GM18508 (cell line): ENCODE results near the gene RNFT2.
"Not testable (repeated sequence)": the region's sequence is repeated elsewhere in the genome, so short reads cannot be mapped to it uniquely, and the experiment has no call there.

ENCODE experiments used
- ATAC-seq: cut with Tn5 transposase; IDR thresholded peaks from one replicate; pipeline ENCODE4 v1.9.1; 2021; ENCODE audit warnings: moderate number of reproducible peaks; ENCODE audit not compliant: insufficient read depth, unreplicated experiment

The RNFT2 gene

DNA sequence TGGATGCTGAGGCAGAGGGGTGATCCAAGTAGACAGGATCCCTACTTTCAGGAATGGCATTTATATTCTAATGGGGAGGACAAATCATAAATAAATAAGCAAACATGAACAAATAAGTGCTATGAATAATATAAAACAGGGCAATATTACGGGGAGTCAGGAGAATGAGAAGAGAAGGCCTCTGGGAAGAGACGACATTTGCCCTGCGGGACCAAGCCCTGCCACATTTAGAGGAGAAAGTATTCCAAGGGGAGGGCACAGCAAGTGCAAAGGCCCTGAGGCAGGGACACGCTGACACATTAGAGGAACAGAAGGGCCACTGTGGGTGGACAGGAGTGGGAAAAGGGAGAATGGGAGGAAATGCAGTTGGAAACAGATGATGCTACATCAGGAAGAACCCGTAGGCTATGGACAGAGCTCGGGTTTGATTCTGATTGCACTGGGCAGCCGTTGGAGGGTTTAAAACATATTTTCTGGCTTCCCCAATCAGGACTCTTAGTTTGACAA is 1.3 kb downstream of the RNFT2 start:
- ATAC-seq = no peak

DNA sequence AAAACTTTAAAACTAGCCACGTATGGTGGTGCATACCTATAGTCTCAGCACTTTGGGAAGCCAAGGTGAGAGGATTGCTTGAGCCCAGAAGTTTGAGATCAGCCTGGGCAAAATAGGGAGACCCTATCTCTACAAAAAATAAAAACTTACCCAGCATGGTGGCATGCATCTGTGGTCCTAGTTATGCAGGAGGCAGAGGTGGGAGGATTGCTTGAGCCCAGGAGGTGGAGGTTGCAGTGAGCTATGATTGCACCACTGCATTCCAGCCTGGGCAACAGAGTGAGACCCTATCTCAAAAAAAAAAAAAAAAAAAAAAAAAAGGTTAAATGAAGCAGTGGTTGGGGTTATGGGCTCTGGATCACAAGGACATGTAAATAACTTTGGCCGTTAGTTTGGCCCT is 4.7 kb downstream of the RNFT2 start:
- ATAC-seq = not testable (repeated sequence)

DNA sequence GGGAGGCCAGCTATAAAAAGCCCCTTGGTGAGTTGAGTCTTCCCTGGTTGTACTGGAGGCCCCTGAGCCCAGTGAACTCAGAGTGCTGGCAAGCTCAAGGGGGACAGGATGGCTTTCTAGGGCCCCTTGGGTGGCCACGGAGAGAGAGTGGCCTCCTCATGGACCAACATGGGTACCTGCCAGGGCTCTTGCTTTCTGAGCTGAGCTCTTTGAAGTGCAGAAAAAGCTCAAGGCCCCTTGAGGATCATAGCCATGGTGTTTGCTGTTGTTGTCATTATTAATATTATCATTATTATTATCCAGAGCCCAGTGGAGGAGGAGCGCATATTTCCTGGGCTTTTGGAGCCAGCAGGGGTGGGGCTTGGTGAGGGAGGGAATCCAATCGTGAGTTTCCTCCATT is 6.7 kb downstream of the RNFT2 start:
- ATAC-seq = no peak

DNA sequence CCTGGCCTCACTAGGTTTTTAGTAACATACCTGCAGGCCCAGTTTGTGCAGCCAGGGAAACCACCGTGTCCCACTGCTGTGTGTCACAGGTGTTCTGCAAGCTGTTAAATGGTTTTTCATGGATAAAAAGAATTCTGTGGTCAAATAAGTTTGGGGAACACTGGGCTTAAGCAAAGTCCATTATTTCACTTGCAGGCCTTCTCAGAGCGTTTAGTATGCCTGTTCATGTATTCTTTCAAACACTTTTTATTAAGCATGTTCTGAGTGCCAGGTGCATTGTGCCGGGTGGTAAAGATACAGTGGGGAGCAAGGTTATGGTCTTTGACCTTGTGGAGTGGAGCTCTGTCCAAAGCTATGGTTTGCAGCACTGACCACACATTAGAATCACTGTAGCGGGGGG is 7.4 kb downstream of the RNFT2 start:
- ATAC-seq = no peak

DNA sequence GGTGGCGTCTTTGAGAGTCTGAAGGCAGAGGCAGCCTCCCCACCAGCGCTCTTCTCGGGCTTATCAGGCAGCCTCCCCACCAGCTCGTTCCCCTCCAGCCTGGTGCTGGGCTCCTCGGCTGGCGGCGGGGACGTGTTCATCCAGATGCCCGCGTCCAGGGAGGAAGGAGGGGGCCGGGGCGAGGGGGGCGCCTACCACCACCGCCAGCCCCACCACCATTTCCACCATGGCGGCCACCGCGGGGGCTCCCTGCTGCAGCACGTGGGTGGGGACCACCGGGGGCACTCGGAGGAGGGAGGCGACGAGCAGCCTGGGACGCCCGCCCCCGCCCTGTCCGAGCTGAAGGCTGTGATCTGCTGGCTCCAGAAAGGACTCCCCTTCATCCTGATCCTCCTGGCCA is 11.8 kb downstream of the RNFT2 start:
- ATAC-seq = no peak

DNA sequence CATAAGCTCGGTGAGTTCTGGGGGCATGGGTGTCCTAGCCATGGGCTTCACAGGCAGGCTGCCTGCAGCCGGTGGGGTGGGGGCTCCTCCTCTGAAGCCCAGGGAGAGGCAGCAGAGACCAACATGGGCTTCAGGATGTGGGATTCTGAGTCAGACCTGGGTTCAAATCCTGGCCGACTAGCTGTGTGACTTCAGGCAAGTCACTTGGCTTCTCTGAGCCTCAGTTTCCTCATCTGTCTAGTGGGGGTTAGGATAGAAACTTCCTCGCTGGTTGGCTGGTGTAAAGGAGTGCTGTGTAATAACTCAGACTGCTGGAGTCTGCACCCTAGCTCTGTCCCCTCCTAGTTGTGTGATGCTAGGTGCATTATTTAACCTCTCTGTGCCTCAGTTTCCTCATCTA is 12.2 kb downstream of the RNFT2 start:
- ATAC-seq = no peak

DNA sequence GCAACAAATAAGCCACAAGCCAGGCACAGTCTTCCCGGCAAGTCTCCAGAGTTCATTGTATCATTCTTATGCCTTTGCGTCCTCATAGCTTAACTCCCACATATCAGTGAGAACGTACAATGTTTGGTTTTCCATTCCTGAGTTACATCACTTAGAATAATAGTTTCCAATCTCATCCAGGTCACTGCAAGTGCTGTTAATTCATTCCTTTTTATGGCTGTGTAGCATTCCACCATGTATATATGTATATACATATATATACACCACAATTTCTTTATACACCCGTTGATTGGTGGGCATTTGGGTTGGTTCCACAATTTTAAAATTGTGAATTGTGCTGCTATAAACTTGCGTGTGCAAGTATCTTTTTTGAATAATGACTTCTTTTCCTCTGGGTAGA is 16.0 kb downstream of the RNFT2 start:
- ATAC-seq = not testable (repeated sequence)

DNA sequence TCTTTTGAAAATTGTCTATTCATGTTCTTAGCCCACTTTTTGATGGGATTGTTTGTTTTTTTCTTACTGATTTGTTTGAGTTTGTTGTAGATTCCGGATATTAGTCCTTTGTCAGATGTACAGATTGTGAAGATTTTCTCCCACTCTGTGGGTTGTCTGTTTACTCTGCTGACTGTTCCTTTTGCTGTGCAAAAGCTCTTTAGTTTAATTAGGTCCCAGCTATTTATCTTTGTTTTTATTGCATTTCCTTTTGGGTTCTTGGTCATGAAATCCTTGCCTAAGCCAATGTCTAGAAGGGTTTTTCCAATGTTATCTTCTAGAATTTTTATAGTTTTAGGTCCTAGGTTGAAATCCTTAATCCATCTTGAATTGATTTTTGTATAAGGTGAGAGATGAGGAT is 16.7 kb downstream of the RNFT2 start:
- not testable (repeated sequence) for ATAC-seq

DNA sequence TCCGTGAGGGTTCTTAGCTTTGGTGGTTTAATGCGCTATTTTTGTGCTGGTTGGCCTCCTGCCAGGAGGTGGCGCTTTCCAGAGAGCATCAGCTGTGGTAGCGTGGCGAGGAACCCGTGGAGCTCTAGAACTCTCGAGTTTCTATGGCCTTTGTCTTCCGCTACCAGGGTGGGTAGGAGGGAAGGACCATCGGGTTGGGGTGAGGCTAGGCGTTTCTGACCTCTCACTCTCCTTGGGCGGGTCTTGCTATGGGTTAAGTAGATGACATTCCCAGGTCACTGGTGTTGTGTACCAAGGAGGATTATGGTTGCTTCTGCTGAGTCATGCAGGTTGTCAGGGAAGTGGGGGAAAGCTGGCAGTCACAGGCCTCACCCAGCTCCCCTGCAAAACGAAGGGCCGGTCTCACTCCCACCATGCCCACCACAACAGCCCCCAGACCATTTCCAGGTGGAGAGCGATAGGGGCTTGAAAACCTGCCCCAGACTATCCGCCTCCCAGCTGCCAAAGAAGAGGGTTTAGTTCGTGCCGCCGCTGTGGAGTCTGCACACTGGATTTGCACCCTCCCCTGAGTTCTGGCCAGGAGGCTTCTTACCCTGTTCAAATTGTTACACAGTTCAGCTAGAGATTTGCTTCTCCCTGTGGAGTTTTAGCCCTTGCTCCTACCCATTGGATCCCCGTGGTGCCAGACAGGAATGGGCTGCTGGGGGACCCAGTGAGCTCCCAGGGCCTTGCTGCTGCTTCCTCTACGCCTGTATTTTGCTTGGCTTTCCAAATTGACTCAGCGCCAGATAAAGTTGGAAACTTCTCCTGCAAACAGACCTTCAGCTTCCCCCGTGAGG is 21.9 kb downstream of the RNFT2 start:
- ATAC-seq = no peak

DNA sequence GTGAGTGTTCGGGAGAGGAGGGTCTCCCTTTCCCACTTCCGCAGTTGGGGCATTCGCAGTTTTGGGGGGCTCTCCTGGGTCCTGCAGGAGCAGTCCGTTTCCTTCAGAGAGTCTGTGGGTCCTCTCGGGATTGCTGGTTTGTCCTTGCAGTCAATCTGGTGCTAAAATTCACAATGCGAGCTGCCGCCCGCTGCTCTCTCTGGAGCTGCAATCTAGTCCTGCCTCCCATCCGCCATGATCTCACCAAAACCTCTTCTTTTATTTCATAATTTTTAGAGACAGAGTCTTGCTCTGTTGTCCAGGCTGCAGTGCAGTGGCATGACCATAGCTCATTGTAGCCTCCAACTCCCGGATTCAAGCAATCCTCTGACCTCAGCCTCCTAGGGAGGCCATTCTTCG is 22.5 kb downstream of the RNFT2 start:
- ATAC-seq = no peak

DNA sequence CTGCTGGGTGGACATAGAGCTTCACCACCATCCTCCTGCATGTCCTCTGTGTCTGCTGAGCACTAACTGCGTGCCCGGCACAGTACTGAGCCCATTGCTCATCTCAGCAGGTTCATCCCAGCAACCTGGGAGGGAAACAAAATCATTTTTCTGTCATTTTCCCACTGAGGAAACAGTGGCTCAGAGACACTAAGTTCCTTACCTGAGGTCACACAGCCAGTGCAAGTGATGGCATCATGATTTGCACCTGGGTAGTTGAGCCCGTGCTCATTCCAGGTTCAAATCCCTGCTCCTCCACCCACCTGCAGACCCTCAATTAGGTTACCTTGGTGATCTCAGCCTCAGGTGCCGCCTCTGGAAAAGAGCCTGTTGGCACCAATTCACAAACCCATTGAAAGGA is 23.4 kb downstream of the RNFT2 start:
- no peak for ATAC-seq

DNA sequence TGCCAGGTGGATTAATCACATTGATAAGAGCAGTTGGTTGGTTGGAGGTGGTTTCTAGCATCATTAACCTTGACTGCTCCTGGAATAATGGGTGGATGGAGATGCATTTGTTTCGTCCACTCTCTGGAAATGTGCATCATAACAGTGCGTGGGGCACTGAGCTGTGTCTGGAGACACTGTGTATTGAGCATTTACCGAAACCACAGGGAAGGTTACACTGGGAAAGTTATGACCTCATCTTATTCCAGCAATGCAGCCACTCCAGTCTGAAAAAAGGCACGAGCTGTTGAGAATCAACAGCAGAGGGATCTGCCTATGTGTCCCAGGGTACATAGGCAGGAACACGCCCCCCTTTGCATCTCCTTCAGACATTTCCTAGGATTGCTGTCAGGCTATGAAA is 27.2 kb downstream of the RNFT2 start:
- ATAC-seq = no peak

DNA sequence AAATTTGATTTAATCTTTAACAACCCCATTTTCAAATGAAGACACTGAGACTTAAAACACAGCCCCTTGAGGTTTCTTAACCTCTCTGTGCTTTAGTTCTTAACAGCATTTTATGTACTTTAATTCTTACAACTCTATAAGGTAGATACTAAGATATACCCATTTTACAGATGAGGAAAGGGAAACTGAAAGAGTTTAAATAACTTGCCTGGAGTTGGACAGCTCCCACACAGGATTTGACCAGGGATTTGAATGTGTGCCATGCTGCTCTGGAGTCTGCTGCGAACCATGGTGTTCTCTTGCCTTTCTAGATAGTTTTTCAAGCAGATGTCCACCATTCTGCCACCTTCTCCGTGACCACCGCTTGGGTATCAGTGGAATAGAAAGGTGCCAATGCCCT is 28.2 kb downstream of the RNFT2 start:
- ATAC-seq = no peak

DNA sequence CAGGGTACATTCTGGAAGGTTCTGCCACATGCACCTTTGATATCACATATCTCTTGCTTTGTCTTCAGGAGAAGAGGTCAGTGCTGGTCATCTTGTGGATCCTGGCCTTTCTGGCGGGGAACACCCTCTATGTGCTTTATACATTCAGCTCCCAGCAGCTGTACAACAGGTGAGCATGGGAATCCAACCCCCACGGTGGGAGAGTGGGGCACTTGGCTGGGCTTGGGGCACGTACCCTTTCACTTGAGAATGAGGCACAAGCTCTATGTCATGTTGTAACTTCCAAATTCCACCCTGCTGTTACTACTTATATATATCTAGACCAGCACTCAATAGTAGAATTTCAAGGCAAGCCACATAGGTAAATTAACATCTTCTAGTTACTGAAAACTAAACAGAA is 28.6 kb downstream of the RNFT2 start:
- ATAC-seq = no peak

DNA sequence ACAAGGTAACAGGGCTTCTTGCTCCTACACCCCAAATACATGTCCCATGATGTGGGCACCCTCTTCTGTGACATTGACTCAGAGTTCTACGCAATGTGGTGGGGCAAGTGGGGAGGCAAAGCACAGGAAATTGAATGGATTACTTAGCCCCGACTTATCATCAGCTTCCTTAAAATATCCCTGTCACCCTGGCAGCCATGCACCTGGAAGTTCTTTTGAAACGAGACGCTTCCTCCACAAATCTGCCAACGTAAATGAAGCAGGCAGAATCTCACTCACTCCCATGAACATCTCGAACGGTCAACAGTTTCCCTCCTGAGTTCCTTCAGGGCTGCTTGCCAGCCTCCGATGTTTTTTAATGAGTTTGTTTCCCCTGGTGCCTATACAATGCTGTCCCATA is 33.5 kb downstream of the RNFT2 start:
- no peak for ATAC-seq

DNA sequence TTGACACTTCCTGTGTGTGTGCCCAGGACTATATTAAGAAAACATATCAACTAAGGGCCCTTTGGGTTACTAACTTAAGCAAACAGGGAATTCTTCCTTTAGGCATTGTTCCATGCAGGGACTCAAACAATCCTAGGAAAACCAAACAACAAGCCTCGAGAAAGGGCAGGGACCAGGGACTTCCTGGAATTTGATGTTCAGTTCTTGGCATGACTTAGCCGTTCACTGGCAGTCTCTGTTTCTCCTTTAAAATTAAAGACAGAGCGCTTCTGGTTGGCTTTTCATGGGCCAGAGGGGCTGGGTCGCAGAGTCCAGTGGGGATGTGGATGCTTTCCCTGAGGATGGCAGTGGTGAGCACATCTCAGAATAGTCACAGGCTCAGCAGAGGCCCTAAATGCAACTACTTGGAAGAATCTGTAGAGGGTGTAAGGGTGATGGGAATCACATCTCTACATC is 35.2 kb downstream of the RNFT2 start:
- ATAC-seq = no peak

DNA sequence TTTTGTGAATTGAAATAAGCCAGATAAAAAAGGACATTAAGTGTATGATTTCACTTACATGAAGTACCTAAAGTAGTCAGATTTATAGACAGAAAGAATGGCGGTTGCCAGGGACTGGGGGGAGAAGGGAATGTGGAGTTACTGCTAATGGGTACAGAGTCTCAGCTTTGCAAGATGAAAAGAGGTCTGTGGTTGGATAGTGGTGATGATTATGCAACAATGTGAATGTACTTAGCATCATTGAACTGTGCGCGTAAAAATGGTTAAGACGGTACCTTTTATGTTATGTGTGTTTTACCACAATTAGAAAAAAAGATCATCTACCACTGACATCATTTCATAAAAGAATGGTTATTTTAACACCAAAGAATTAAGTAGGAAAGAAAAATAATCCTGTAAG is 35.9 kb downstream of the RNFT2 start:
- ATAC-seq = no peak

DNA sequence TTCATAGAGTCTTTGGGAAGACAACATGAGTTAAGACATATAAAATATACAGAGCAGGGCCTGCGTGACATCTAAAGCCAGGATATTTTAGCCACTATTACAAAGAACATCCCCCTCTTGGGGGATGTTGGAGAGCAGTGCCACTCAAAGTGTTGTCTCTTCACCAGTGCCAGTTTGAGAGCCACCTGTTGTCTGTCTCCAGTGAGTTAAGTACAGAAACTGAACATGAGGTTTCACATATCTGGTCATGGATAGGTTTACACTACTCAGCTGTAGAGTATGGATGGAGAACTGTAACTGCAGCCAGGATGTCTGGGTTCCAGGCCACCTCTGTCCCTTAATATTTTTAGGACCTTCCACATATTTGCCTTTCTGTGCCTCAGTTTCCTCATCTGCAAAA is 39.1 kb downstream of the RNFT2 start:
- ATAC-seq = no peak

DNA sequence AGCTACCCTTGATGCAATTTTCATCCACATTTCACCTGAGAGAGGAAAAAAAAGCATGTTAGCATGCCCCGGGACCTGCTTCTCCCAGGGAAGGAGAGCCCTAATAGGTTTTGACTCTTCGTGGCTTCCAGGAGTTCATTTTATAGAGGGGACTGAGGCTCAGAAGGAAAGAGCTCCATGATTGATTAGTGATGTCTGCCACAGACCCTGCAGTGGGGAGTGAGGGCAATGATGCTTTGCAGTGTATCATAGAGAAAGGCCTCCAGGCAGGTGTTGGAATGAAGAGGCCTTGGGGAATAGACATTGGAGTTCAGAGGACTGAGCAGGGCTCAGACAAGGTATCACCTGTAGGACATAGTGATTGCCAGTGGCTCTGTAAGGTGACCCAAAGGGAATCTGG is 41.5 kb downstream of the RNFT2 start:
- no peak for ATAC-seq

DNA sequence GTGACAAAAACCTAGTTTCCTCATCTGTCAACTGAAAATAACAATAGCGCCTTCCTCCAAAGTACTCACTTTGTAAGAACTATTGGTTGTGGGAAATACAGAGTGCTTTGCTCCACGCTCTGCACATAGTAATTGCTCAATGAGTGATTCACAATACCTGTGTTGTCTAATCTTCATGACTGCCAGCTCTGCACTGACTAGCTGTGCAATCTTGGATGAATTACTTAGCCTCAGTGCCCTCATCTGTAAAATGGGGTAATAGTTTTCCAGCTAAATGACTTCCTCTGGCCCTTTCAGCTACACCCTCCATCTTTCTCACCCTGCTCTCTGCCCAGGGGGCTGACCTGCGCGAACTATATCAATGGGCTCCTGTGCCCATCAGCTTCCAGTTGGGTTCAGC is 42.8 kb downstream of the RNFT2 start:
- ATAC-seq = no peak

DNA sequence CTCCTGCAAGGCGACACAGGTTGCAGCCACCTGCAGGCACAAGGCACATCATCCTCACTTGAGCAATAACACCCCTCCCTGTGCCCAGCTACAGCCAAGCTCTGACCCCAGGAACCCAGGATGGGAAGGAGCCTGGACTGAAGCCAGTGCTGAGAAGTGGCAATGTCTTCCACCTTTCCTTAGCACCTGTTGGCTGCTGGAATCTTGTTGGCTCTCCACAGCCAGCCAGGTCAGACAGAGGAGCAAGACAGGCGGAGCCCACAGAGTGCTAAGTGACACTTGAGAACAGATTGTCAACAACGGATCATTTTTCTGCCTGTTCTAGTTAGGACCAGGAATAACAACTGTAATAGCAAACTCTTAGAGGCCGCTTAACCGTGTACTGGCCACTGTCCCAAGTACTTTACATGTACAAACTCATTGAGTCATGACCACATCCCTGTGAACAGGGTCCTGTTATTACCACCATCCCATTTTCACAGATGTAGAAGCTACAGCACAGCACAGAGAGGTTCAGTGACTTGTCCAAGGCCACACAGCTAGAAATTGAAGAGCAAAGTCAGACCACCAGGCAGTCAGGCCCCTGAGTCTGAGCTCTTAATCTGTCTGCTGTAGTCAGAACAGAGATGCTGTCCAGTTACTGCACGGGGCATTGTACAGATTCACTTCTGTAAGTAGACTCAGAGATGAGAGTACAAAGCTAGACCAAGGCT is 45.6 kb downstream of the RNFT2 start:
- no peak for ATAC-seq

DNA sequence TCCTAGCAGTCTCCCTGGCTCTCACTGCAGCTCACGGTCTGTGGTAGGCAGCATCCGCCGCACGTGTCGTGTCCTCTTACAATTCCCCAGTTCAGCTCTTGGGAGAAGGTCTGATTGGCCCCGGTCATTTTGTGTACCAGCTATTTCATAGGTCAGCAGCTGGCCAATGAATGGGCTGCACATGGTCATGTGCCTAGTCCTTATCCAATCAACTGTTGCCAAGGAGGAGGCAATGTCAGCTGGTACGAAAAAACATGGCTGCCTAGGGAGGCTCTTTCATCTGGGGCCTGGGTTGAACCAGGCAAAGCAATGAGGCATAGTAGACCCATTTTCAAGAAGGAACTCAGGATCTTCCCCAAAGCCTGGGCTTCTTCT is 46.1 kb downstream of the RNFT2 start:
- no peak for ATAC-seq
